A549 (cell line): ENCODE results near the gene REL.

ENCODE experiments used
- KDM5A ChIP-seq: fragments of 200-600 bp; sonication (generic); IDR thresholded peaks from 2 replicates; pipeline ENCODE4 v1.6.1; 2016; ENCODE audit warnings: antibody characterized with exemption, mild to moderate bottlenecking
- POLR2A ChIP-seq: IDR thresholded peaks from 2 replicates; pipeline ENCODE4 v1.6.1; 2012; ENCODE audit warnings: mild to moderate bottlenecking, low read length

GRCh38 chr2:60867848-60868247 is 13.5 kb upstream of the REL start:
- TF ChIP-seq KDM5A (no peak), POLR2A (no peak)
